IMR-90 (cell line): ENCODE measurements around the gene EID3. TPM values are rescaled to one million over a fixed set of nuclear protein-coding genes. Genes with fewer than 3 reads are reported as not detected.

Experiments used
- ATAC-seq: fragments of 200-7000 bp; cut with Tn5 transposase; 2 replicates; pipeline ENCODE4 v1.9.1; 2020; ENCODE audit warnings: low read depth, mild to moderate bottlenecking, moderate library complexity
- BruUV-seq: library from RNA; stranded (reverse); fragments of 400-500 nt; replicated peaks from 2 replicates; lab custom pipeline; 2021; lab: Mats Ljungman, UMichigan
- CTCF ChIA-PET: fragments of 300-600 bp; formaldehyde crosslinking; extraction: SDS; loops from one replicate; lab custom pipeline; 2021; ENCODE audit warnings: antibody characterized with exemption; lab: Yijun Ruan, JAX
- POLR2A ChIA-PET: fragments of 300-600 bp; sonication (Branson Sonifier 250); formaldehyde crosslinking; loops from one replicate; lab custom pipeline; 2022; ENCODE audit warnings: antibody characterized with exemption; ENCODE audit not compliant: unreplicated experiment; lab: Charles Lee
- DNase-seq: peaks from one replicate; pipeline ENCODE4 v3.0.0; 2013
- H2AFZ ChIP-seq: replicated peaks from 2 replicates; pipeline ENCODE3; 2013; ENCODE audit warnings: low read length, mild to moderate bottlenecking; ENCODE audit not compliant: poor library complexity
- H2AK5ac ChIP-seq: 2 replicates; pipeline ENCODE4 v1.6.1; 2013; ENCODE audit warnings: low read depth, low read length, inconsistent platforms
- H2AK9ac ChIP-seq: replicated peaks from 2 replicates; pipeline ENCODE3; 2013; ENCODE audit warnings: mild to moderate bottlenecking, low read depth, low read length, moderate library complexity; ENCODE audit not compliant: poor library complexity
- H2BK120ac ChIP-seq: 2 replicates; pipeline ENCODE4 v1.6.1; 2013; ENCODE audit warnings: low read depth, low read length, inconsistent platforms
- H2BK15ac ChIP-seq: 3 replicates; pipeline ENCODE4 v1.6.1; 2013; ENCODE audit warnings: low read depth, low read length, inconsistent platforms
- H2BK20ac ChIP-seq: 2 replicates; pipeline ENCODE4 v1.6.1; 2013; ENCODE audit warnings: low read depth, mild to moderate bottlenecking, inconsistent platforms, low read length, moderate library complexity
- H2BK5ac ChIP-seq: 2 replicates; pipeline ENCODE4 v1.6.1; 2013; ENCODE audit warnings: mild to moderate bottlenecking, low read depth, low read length, inconsistent platforms; ENCODE audit not compliant: poor library complexity, severe bottlenecking
- H3K14ac ChIP-seq: replicated peaks from 2 replicates; pipeline ENCODE4 v1.6.1; 2013; ENCODE audit warnings: low read depth, low read length, inconsistent platforms
- H3K18ac ChIP-seq: 2 replicates; pipeline ENCODE4 v1.6.1; 2013; ENCODE audit warnings: low read depth, low read length, control low read depth
- H3K23ac ChIP-seq: 2 replicates; pipeline ENCODE4 v1.6.1; 2013; ENCODE audit warnings: low read depth, low read length, inconsistent platforms
- H3K27ac ChIP-seq: 2 replicates; pipeline ENCODE4 v1.5.1; 2013; ENCODE audit warnings: mild to moderate bottlenecking, control low read depth, low read length; ENCODE audit not compliant: insufficient read depth
- H3K27me3 ChIP-seq: 2 replicates; pipeline ENCODE4 v1.6.1; 2013; ENCODE audit warnings: low read length; ENCODE audit not compliant: control insufficient read depth, insufficient read depth
- H3K36me3 ChIP-seq: 2 replicates; pipeline ENCODE4 v1.6.1; 2013; ENCODE audit warnings: low read length, mixed read lengths; ENCODE audit not compliant: control insufficient read depth, insufficient read depth
- H3K4ac ChIP-seq: 2 replicates; pipeline ENCODE4 v1.6.1; 2013; ENCODE audit warnings: low read depth, low read length, inconsistent platforms
- H3K4me1 ChIP-seq: 2 replicates; pipeline ENCODE4 v1.6.1; 2013; ENCODE audit warnings: low read length, mixed read lengths; ENCODE audit not compliant: control insufficient read depth, insufficient read depth
- H3K4me2 ChIP-seq: 2 replicates; pipeline ENCODE4 v1.6.1; 2013; ENCODE audit warnings: low read depth, mild to moderate bottlenecking, control low read depth, low read length, moderate library complexity
- H3K4me3 ChIP-seq: 2 replicates; pipeline ENCODE4 v1.5.1; 2013; ENCODE audit warnings: low read depth, mild to moderate bottlenecking, control low read depth, low read length, moderate library complexity; ENCODE audit not compliant: insufficient read depth
- H3K56ac ChIP-seq: 2 replicates; pipeline ENCODE4 v1.6.1; 2013; ENCODE audit warnings: low read length, inconsistent platforms; ENCODE audit not compliant: insufficient read depth; ENCODE audit errors: extremely low read depth
- H3K79me1 ChIP-seq, 2 experiments: 2 replicates each; pipeline ENCODE4 v1.6.1; 2013; ENCODE audit warnings: low read length in 2 of 2, inconsistent platforms in 1 of 2, low read depth in 1 of 2
- H3K9ac ChIP-seq: 2 replicates; pipeline ENCODE4 v1.6.1; 2013; ENCODE audit warnings: low read depth, low read length, control low read depth
- H3K9me1 ChIP-seq: 2 replicates; pipeline ENCODE4 v1.6.1; 2013; ENCODE audit warnings: low read length, inconsistent platforms; ENCODE audit not compliant: insufficient read depth
- H3K9me3 ChIP-seq: 2 replicates; pipeline ENCODE4 v1.6.1; 2013; ENCODE audit warnings: low read length; ENCODE audit not compliant: control insufficient read depth, insufficient read depth
- H4K20me1 ChIP-seq: 2 replicates; pipeline ENCODE4 v1.6.1; 2013; ENCODE audit warnings: low read length, inconsistent platforms; ENCODE audit not compliant: insufficient read depth
- H4K5ac ChIP-seq: 2 replicates; pipeline ENCODE4 v1.6.1; 2013; ENCODE audit warnings: mild to moderate bottlenecking, low read depth, low read length, control low read depth
- H4K8ac ChIP-seq, 2 experiments: 2 replicates each; pipeline ENCODE4 v1.6.1; 2013; ENCODE audit warnings: low read depth in 2 of 2, low read length in 2 of 2, control low read depth in 1 of 2, inconsistent platforms in 1 of 2
- H4K91ac ChIP-seq: 2 replicates; pipeline ENCODE4 v1.6.1; 2013; ENCODE audit warnings: low read depth, low read length, inconsistent platforms; ENCODE audit not compliant: insufficient read depth
- BHLHE40 ChIP-seq: fragments of 150-350 bp; IDR thresholded peaks from 2 replicates; pipeline ENCODE4 v1.6.1; 2016; ENCODE audit warnings: mild to moderate bottlenecking, low read depth, low read length
- CEBPB ChIP-seq: IDR thresholded peaks from 2 replicates; pipeline ENCODE4 v1.6.1; 2012; ENCODE audit warnings: low read depth, low read length, improper control_type of control experiment
- MAFK ChIP-seq: IDR thresholded peaks from 2 replicates; pipeline ENCODE4 v1.6.1; 2012; ENCODE audit warnings: low read depth, low read length, improper control_type of control experiment
- MAZ ChIP-seq: IDR thresholded peaks from 2 replicates; pipeline ENCODE4 v1.6.1; 2012; ENCODE audit warnings: low read depth, mild to moderate bottlenecking, low read length, improper control_type of control experiment, moderate library complexity, borderline replicate concordance
- MXI1 ChIP-seq: IDR thresholded peaks from 2 replicates; pipeline ENCODE4 v1.6.1; 2012; ENCODE audit warnings: low read depth, mild to moderate bottlenecking, low read length, moderate library complexity, borderline replicate concordance
- POLR2A ChIP-seq: IDR thresholded peaks from 2 replicates; pipeline ENCODE4 v1.6.1; 2012; ENCODE audit warnings: mild to moderate bottlenecking, low read depth, low read length
- RAD21 ChIP-seq: IDR thresholded peaks from 2 replicates; pipeline ENCODE4 v1.6.1; 2012; ENCODE audit warnings: low read length, improper control_type of control experiment
- RCOR1 ChIP-seq: IDR thresholded peaks from 2 replicates; pipeline ENCODE4 v1.6.1; 2012; ENCODE audit warnings: mild to moderate bottlenecking, low read length, improper control_type of control experiment; ENCODE audit not compliant: insufficient replicate concordance
- RFX5 ChIP-seq: IDR thresholded peaks from 2 replicates; pipeline ENCODE4 v1.8.0; 2012; ENCODE audit warnings: low read depth, mild to moderate bottlenecking, low read length, moderate library complexity
- dilution Hi-C: fragments of 300-500 bp; cut with HindIII; formaldehyde crosslinking; loops from one replicate; pipeline ENCODE4 v1.14.3; 2018; ENCODE audit warnings: low sequenced_read_pairs; ENCODE audit not compliant: unreplicated experiment
- in situ Hi-C: fragments of 300-500 bp; cut with MboI; formaldehyde crosslinking; loops from 3 replicates; pipeline ENCODE4 v1.14.3; 2019; ENCODE audit warnings: low sequenced_read_pairs, inconsistent platforms, mixed read lengths
- intact Hi-C: fragments of 100-400 bp; cut with micrococcal nuclease; formaldehyde crosslinking; loops from 2 replicates; pipeline ENCODE4 v1.10.0; 2022
- polyA plus RNA-seq, 3 experiments: library from polyadenylated mRNA; depleted of rRNA; stranded (reverse); fragments of >200 nt; gene quantifications; 2 replicates each; pipeline ENCODE4 v1.2.3, GENCODE V29; 2012; ENCODE audit warnings: low replicate concordance in 1 of 3
- total RNA-seq: library from RNA; depleted of rRNA; stranded (reverse); fragments of >200 nt; gene quantifications from 2 replicates; pipeline ENCODE4 v1.2.3, GENCODE V29; 2012
- TF ChIP-seq, protein P1 (sequence below): conservative IDR thresholded peaks from 2 replicates; pipeline ENCODE4 v1.5.1; 2012; ENCODE audit warnings: mild to moderate bottlenecking, low read depth, low read length, improper control_type of control experiment
- TF ChIP-seq, protein P2 (sequence below): fragments of 150-350 bp; IDR thresholded peaks from 2 replicates; pipeline ENCODE4 v1.6.1; 2016; ENCODE audit warnings: low read depth, mild to moderate bottlenecking, low read length, moderate library complexity, borderline replicate concordance
- TF ChIP-seq, protein P3 (sequence below): fragments of 150-350 bp; IDR thresholded peaks from 2 replicates; pipeline ENCODE4 v1.6.1; 2017; ENCODE audit warnings: mild to moderate bottlenecking, antibody characterized with exemption, low read length, low read depth

The EID3 gene
- total and polyA plus RNA-seq, 2 of the 4 experiments (the other 2 are of a cell fraction) = 2.2 to 4.1 TPM

DNA sequence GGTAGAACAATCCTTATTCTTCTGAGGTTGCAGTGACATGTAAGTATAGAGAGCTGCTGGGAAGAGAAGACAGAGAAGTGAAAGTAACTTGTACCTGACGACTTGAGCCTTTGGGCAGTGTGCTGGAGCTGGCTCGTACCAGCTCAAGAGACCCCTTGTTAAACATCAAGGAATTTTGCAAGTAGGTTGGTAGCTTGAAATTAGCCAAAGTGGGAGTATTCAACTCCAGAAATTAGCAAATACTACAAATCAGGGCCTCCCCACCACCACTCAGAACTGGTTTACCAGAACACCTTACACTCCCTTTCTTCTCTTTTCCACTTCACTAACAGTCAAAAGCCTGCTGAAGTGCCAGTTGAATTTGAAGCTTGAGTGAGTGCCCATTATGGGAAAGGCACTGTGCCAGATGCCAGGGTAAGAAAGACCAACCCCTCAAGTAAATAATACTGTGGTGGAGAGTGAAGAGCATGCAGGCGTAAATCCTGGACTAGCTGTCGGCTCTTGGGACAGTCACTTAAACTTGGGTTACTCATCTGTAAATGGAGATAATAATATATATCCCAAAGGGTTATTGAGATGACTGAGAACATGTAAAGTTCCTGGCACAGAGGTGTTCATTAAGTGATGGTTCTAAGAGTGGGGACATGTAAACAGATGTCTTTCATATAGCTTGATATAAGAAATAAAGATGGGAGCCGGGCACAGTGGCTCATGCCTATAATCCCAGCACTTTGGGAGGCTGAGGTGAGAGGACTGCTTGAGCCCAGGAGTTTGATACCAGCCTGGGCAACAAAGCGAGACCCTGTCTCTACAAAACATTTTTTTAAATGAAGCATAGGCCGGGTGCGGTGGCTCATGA, 27.0 kb upstream of the EID3 start (continued):
- TF ChIP-seq MAZ (no peak), POLR2A (no peak), RCOR1 (no peak)

DNA sequence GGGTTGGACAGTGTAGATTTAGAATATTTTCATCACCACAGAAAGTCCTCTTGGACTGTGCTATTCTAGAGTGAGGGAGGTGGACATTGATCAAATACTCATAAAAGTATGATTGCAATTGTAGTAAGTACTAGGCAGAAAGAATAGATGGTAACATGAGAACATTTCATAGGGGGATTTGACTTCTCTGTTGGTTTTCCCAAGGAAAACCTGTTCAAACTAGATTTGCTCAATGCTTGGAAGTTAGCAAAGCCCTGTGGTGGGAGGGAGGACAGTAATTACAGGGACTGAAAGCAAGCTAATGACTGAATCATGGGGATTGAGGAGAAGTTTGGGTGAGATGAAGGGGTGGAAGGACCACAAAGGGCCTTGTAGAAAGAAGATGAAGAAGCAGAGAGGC, 24.4 kb upstream of the EID3 start:
- peak overlapping the region; percentile 93 for H3K4ac ChIP-seq
- dilution Hi-C loops (no loop called here), intact Hi-C loops (loop anchor here (5.0 kb wide), 1 partner anchor 42 kb away; no protein-coding TSS in a partner anchor), in situ Hi-C loops (no loop called here)
- no peaks in the 10 kb centered on the region; the same call in 1 of the 2 replicates for H3K9me3 ChIP-seq
- H3K23ac ChIP-seq = peak overlapping the region; percentile 87
- no peak overlapping the region for H3K56ac ChIP-seq
- no peak overlapping the region for H3K9ac ChIP-seq
- H3K79me1 ChIP-seq = peaks cover 14 to 33% of the 10 kb centered on the region in 2 experiments
- H3K14ac ChIP-seq = peak overlapping the region; percentile 96
- H3K4me3 ChIP-seq = peak overlapping the region; percentile 7; the same call in 1 of the 2 replicates
- H2BK120ac ChIP-seq = peak overlapping the region; percentile 97
- no peak overlapping the region for H2AFZ ChIP-seq
- H3K27ac ChIP-seq = peak overlapping the region; percentile 57; the same call in 1 of the 2 replicates
- H2AK5ac ChIP-seq = peak overlapping the region; percentile 92
- no peaks in the 10 kb centered on the region for H3K27me3 ChIP-seq
- H2BK5ac ChIP-seq = peak overlapping the region; percentile 75
- no peak overlapping the region for H2AK9ac ChIP-seq
- POLR2A ChIA-PET = no interaction called here
- peaks cover 15% of the 10 kb centered on the region for H3K4me1 ChIP-seq
- H2BK15ac ChIP-seq = peak overlapping the region; percentile 78
- H3K36me3 ChIP-seq = no peaks in the 10 kb centered on the region
- DNase-seq = no peak
- H4K20me1 ChIP-seq = no peaks in the 10 kb centered on the region
- 0 out of 2 replicates have a peak, but pooled peaks cover 5% of the 10 kb centered on the region for H3K9me1 ChIP-seq
- ATAC-seq = no peak
- peak overlapping the region; percentile 48; the same call in 1 of the 2 replicates for H4K91ac ChIP-seq
- peak overlapping the region; percentile 95 for H2BK20ac ChIP-seq
- H4K5ac ChIP-seq = peak overlapping the region; percentile 45; the same call in 1 of the 2 replicates
- H4K8ac ChIP-seq = peak overlapping the region; percentile 3 to 84; a peak in 2 of 4 replicates
- CTCF ChIA-PET = no interaction called here
- H3K4me2 ChIP-seq = peak overlapping the region; percentile 36; the same call in 1 of the 2 replicates
- peak overlapping the region; percentile 66; the same call in 1 of the 2 replicates for H3K18ac ChIP-seq
- no TSS peak for BruUV-seq
- TF ChIP-seq BHLHE40 (no peak), MXI1 (no peak), POLR2A (no peak), MAFK (no peak), CEBPB (no peak), RAD21 (no peak), RFX5 (no peak)
- TF ChIP-seq, protein P1, sequence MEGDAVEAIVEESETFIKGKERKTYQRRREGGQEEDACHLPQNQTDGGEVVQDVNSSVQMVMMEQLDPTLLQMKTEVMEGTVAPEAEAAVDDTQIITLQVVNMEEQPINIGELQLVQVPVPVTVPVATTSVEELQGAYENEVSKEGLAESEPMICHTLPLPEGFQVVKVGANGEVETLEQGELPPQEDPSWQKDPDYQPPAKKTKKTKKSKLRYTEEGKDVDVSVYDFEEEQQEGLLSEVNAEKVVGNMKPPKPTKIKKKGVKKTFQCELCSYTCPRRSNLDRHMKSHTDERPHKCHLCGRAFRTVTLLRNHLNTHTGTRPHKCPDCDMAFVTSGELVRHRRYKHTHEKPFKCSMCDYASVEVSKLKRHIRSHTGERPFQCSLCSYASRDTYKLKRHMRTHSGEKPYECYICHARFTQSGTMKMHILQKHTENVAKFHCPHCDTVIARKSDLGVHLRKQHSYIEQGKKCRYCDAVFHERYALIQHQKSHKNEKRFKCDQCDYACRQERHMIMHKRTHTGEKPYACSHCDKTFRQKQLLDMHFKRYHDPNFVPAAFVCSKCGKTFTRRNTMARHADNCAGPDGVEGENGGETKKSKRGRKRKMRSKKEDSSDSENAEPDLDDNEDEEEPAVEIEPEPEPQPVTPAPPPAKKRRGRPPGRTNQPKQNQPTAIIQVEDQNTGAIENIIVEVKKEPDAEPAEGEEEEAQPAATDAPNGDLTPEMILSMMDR = no peak
- TF ChIP-seq, protein P2, sequence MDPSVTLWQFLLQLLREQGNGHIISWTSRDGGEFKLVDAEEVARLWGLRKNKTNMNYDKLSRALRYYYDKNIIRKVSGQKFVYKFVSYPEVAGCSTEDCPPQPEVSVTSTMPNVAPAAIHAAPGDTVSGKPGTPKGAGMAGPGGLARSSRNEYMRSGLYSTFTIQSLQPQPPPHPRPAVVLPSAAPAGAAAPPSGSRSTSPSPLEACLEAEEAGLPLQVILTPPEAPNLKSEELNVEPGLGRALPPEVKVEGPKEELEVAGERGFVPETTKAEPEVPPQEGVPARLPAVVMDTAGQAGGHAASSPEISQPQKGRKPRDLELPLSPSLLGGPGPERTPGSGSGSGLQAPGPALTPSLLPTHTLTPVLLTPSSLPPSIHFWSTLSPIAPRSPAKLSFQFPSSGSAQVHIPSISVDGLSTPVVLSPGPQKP = no peak
- TF ChIP-seq, protein P3, sequence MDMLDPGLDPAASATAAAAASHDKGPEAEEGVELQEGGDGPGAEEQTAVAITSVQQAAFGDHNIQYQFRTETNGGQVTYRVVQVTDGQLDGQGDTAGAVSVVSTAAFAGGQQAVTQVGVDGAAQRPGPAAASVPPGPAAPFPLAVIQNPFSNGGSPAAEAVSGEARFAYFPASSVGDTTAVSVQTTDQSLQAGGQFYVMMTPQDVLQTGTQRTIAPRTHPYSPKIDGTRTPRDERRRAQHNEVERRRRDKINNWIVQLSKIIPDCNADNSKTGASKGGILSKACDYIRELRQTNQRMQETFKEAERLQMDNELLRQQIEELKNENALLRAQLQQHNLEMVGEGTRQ = no peak
